Suprapubic skin (tissue), 4 donors: ENCODE measurements around the gene ACSS3.

Source experiments
- CTCF ChIP-seq, 2 donors: fragments of 200-600 bp in 1 of 2; fragments of 450-650 bp in 1 of 2; sonication (generic) in 1 of 2; IDR thresholded peaks; one replicate each; pipeline ENCODE4 v1.5.1; 2016 to 2019; ENCODE audit warnings: antibody characterized with exemption in 2 of 2, mild to moderate bottlenecking in 1 of 2, moderate library complexity in 1 of 2
- EP300 ChIP-seq: sonication (generic); formaldehyde crosslinking; IDR thresholded peaks from one replicate; pipeline ENCODE4 v1.6.1; 2017; ENCODE audit warnings: antibody characterized with exemption
- POLR2A ChIP-seq, 2 donors: fragments of 450-650 bp; IDR thresholded peaks; one replicate each; pipeline ENCODE4 v1.6.1; 2017; ENCODE audit warnings: antibody characterized with exemption in 2 of 2, mild to moderate bottlenecking in 2 of 2, moderate library complexity in 2 of 2
- POLR2AphosphoS5 ChIP-seq, 3 donors: sonication (generic); formaldehyde crosslinking; IDR thresholded peaks; one replicate each; pipeline ENCODE4 v1.6.1; 2017; ENCODE audit warnings: antibody characterized with exemption in 3 of 3

- TF ChIP-seq POLR2A (IDR thresholded peaks at IDR 0.05) = no peak
- no peak for TF ChIP-seq CTCF (IDR thresholded peaks at IDR 0.05)
- TF ChIP-seq EP300 = no peak
- no peak for TF ChIP-seq POLR2AphosphoS5 (IDR thresholded peaks at IDR 0.05)
Measured at GRCh38 chr12:81146228-81147225, 68.6 kb downstream of the ACSS3 start.
